ENCODE data around the gene ANTXRL.
"Not testable (repeated sequence)": the region's sequence is repeated elsewhere in the genome, so short reads cannot be mapped to it uniquely, and the experiment has no call there.

ANTXRL gene

DNA sequence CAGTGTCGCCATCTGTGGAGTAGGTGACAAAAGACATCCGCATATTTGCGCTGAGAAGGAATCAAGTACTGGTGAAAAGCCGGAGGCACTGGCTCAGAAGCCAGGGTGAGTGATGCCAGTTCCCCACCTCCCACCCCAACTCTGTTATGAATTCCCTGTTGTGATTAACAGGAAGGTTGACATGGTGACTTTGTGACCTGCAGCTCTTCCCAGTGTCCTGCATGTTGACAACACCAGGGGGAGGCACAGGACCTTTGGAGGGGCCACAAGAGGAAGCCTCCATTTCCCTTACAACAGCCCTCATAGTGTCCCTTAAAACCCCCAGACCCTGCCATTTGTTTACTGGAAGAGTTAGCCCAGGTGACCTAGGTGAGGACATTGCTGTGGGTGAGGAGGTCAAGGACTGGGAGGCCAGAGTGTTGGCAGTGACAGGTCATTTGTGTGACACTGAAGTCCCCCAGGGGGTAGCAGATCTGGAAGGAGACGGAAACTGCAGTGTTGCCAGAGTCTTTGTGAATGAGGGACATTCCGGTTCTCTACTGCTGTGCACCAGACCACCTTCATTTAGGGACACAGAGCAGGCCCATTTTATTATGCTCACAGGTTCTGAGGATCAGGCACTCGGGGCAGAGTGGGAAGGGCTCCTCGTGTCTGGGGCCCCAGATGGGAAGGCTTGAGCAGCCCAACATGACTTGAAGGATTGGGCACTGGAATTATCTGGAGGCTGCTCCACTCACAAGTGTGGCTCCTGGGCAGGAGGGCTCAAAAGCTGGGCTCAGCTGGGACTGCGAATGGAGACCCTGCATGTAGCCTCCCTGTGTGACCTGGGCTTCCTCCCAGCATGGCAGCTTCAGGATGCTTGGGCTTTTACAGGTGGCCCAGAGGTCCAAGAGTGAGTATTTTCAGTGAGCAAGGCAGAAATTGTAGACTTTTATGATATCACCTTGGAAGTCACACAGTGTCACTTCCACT lies 13.0 kb upstream of the ANTXRL start:
- H3K36me3 Mint-ChIP-seq (ENCODE audit: low read depth), result no peaks in the 10 kb centered on the region
- no peak overlapping the region for H3K4me3 Mint-ChIP-seq
- peaks cover 40% of the 10 kb centered on the region for H3K27me3 Mint-ChIP-seq (ENCODE audit: low read depth, poor library complexity)
- no peak overlapping the region for H3K27ac Mint-ChIP-seq
- TF ChIP-seq, protein P1, sequence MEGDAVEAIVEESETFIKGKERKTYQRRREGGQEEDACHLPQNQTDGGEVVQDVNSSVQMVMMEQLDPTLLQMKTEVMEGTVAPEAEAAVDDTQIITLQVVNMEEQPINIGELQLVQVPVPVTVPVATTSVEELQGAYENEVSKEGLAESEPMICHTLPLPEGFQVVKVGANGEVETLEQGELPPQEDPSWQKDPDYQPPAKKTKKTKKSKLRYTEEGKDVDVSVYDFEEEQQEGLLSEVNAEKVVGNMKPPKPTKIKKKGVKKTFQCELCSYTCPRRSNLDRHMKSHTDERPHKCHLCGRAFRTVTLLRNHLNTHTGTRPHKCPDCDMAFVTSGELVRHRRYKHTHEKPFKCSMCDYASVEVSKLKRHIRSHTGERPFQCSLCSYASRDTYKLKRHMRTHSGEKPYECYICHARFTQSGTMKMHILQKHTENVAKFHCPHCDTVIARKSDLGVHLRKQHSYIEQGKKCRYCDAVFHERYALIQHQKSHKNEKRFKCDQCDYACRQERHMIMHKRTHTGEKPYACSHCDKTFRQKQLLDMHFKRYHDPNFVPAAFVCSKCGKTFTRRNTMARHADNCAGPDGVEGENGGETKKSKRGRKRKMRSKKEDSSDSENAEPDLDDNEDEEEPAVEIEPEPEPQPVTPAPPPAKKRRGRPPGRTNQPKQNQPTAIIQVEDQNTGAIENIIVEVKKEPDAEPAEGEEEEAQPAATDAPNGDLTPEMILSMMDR (IDR thresholded peaks at IDR 0.05), result no peak
- no peak for DNase-seq
- no peaks in the 10 kb centered on the region for H3K9me3 Mint-ChIP-seq
- peaks cover 5% of the 10 kb centered on the region for H3K4me1 Mint-ChIP-seq

DNA sequence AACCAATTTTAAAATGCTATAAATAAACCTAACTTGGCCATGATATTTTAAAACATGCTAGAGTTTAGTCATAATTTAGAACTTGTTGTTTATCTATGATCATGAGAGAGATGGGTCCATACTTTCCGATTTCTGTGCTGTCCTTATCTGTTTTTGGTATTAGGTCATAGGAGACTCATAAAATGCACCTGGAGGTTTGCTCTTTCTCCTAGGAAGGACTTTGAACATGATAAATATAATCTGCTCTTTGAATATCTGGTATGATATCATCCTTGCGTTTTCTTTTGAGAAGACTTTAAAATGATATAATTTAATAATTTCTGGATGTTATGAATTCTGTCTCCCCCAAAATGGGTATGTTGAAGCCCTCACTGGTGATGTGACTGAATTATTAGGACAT lies 9.0 kb upstream of the ANTXRL start:
- H3K36me3 Mint-ChIP-seq (ENCODE audit: low read depth), result no peaks in the 10 kb centered on the region
- H3K27ac Mint-ChIP-seq, result no peak overlapping the region
- peaks cover 79% of the 10 kb centered on the region for H3K27me3 Mint-ChIP-seq (ENCODE audit: low read depth, poor library complexity)
- TF ChIP-seq, protein P1 (IDR thresholded peaks at IDR 0.05), result no peak
- no peak overlapping the region for H3K4me3 Mint-ChIP-seq
- no peak for DNase-seq
- H3K4me1 Mint-ChIP-seq, result no peaks in the 10 kb centered on the region
- no peaks in the 10 kb centered on the region for H3K9me3 Mint-ChIP-seq

DNA sequence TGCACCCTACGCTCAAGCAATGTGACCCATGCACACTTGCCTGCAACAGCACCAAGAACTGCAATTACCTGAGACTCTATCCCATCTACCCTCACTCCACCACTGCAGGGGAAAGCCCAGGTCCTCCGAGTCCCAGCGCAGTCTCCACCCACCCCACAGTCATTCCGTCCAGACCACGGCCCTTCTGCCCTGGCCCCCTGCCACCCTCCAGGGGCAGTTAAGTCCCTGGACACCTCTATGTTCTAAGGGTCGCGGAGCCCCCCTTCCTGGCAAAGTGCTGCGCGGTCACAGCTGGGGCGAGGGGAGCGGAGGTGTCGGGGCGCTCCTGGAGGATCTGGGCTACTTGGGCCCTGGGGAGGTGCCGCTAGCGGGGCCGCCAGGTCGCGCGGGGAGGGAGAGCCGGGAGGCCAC lies 4.4 kb upstream of the ANTXRL start:
- DNase-seq; H3K27ac Mint-ChIP-seq; H3K9me3 Mint-ChIP-seq; H3K36me3 Mint-ChIP-seq (ENCODE audit: low read depth); H3K4me1 Mint-ChIP-seq: not testable (repeated sequence)
- H3K4me3 Mint-ChIP-seq, result peak overlapping the region; percentile 69
- peaks cover 91% of the 10 kb centered on the region for H3K27me3 Mint-ChIP-seq (ENCODE audit: low read depth, poor library complexity)

DNA sequence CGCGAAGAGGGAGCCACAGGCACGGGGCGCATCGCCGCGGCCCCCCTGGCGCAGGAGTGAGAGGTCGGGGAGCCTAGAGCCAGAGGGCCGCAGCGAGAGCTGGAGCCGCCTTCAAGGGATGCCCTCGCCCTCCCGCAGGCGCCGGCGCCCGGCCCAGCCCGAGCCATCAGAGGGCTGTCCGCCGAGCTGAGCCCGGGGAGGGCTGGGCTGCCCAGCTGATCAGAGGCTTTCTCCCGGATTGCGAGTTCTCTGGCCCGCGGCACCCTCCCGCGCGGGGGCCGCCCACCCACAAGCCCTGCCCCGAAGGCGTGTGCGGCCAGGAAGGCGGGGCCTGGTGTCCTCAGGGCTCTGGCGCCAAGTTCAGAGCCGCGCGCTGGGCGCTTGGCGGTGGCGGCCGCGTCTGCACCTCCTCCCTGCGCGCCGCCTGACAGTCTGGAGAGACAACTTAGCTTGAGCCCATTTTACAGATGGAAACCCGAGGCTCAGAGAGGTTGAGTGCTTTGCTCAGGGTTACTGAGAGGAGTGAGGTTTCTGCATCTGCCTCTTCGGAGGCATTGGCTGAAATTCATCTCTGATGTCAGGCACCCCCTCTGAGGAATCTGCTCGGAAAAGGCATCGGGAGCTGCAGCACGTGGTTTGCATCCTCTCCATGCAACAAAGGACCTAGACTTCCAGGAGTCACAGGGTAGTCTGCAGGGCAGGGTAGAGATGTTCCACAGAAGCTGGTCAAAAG lies 3.8 kb upstream of the ANTXRL start:
- Mint-ChIP-seq H3K4me1 (peaks cover 9% of the 10 kb centered on the region), H3K4me3 (peak overlapping the region; percentile 83), H3K36me3 (ENCODE audit: low read depth) (no peaks in the 10 kb centered on the region), H3K27me3 (ENCODE audit: low read depth, poor library complexity) (peaks cover 89% of the 10 kb centered on the region), H3K9me3 (no peaks in the 10 kb centered on the region), H3K27ac (no peak overlapping the region)
- TF ChIP-seq, protein P1 (IDR thresholded peaks at IDR 0.05), result no peak
- DNase-seq, result peak; percentile 74

DNA sequence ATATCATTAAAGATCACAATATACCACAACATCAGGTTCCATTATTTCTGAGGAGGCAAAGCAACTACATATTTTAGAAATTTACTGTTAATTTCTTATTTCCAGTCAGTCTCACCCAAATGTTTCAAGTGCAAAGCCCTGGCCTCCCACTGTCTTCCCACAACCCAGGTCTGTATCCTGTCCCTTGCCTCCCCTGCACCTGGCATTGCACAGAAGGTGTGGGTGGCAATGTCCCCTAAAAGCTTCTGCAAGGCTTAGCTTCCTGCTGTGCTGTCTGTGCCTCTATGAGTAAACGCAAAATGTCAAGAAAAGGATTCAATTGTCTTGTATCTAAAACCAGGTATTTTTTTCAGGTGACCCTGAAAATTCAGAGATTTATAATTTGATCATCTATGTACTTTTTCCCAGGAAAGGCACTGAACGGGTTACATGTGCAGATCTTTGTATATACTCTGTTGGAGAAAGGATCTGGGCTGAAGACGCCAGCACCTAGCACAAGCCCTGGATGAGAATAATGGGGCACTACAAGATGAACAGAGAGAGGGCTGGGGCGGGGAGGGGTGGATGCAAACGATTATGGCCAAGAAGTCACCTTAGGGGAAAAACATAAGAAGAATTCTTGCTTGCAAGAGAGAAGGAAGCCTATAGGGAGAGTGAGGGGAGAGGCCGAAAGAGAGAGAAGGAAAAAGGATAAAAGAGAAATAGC lies 3.1 kb upstream of the ANTXRL start:
- H3K36me3 Mint-ChIP-seq (ENCODE audit: low read depth), result no peaks in the 10 kb centered on the region
- peak overlapping the region; percentile 83 for H3K4me3 Mint-ChIP-seq
- H3K4me1 Mint-ChIP-seq, result peaks cover 9% of the 10 kb centered on the region
- H3K9me3 Mint-ChIP-seq, result no peaks in the 10 kb centered on the region
- peaks cover 93% of the 10 kb centered on the region for H3K27me3 Mint-ChIP-seq (ENCODE audit: low read depth, poor library complexity)
- no peak overlapping the region for H3K27ac Mint-ChIP-seq
- TF ChIP-seq, protein P1 (IDR thresholded peaks at IDR 0.05), result no peak
- no peak for DNase-seq

All from nephron progenitor cell (in vitro differentiated cells).